ENCODE data around the gene OR2J2.
"Not testable (repeated sequence)": the region's sequence is repeated elsewhere in the genome, so short reads cannot be mapped to it uniquely, and the experiment has no call there.

Gene OR2J2

GRCh38 chr6:29170607-29171006 lies at the start of gene OR2J2:
OR2J2 (plus strand) TSS chr6:29170907; CDS start chr6:29173636, 2,729 bp downstream.
- DNase-seq: not testable (repeated sequence)

- DNase-seq: no peak
These were observed 41.2 kb upstream of the OR2J2 start for GRCh38 chr6:29129326-29130012.

- DNase-seq: no peak
These were observed 40.1 kb upstream of the OR2J2 start for GRCh38 chr6:29130644-29131043.

GRCh38 chr6:29131691-29132090 lies 39.0 kb upstream of the OR2J2 start:
- no peak for DNase-seq

GRCh38 chr6:29137724-29138123 lies 33.0 kb upstream of the OR2J2 start:
- no peak for DNase-seq

- DNase-seq: no peak
These were observed 29.1 kb upstream of the OR2J2 start for GRCh38 chr6:29141606-29142005.

GRCh38 chr6:29142309-29142708 lies 28.4 kb upstream of the OR2J2 start:
- DNase-seq: no peak

GRCh38 chr6:29146179-29146578 lies 24.5 kb upstream of the OR2J2 start:
- no peak for DNase-seq

- DNase-seq: no peak
These were observed 23.6 kb upstream of the OR2J2 start for GRCh38 chr6:29147074-29147473.

- DNase-seq: not testable (repeated sequence)
These were observed 21.3 kb upstream of the OR2J2 start for GRCh38 chr6:29149444-29149843.

- no peak for DNase-seq
These were observed 17.6 kb upstream of the OR2J2 start for GRCh38 chr6:29153083-29153482.

GRCh38 chr6:29155182-29155581 lies 15.5 kb upstream of the OR2J2 start:
- DNase-seq: not testable (repeated sequence)

- not testable (repeated sequence) for DNase-seq
These were observed 10.8 kb upstream of the OR2J2 start for GRCh38 chr6:29159922-29160321.

- DNase-seq: not testable (repeated sequence)
These were observed 5.1 kb upstream of the OR2J2 start for GRCh38 chr6:29165571-29165970.

GRCh38 chr6:29171736-29172135 lies 1.0 kb downstream of the OR2J2 start:
- DNase-seq: no peak

GRCh38 chr6:29183594-29183993 lies 12.9 kb downstream of the OR2J2 start:
- DNase-seq: no peak

- DNase-seq: not testable (repeated sequence)
These were observed 18.0 kb downstream of the OR2J2 start for GRCh38 chr6:29188659-29189058.

- no peak for DNase-seq
These were observed 30.3 kb downstream of the OR2J2 start for GRCh38 chr6:29200767-29201662.

- no peak for DNase-seq
These were observed 31.3 kb downstream of the OR2J2 start for GRCh38 chr6:29201966-29202365.

- no peak for DNase-seq
These were observed 40.8 kb downstream of the OR2J2 start for GRCh38 chr6:29211488-29211887.

- DNase-seq: no peak
These were observed 45.8 kb downstream of the OR2J2 start for GRCh38 chr6:29216528-29216927.

- DNase-seq: not testable (repeated sequence)
These were observed 46.5 kb downstream of the OR2J2 start for GRCh38 chr6:29217242-29217641.

- not testable (repeated sequence) for DNase-seq
These were observed 47.3 kb downstream of the OR2J2 start for GRCh38 chr6:29218056-29218455.

Data from NCI-H1436 treated with DMSO at 0.1 percent for 48 hours (cell line).